Kidney (tissue), 14 donors: ENCODE data around the gene LTO1. TPM values are rescaled to one million over a fixed set of nuclear protein-coding genes. Genes with fewer than 3 reads are reported as not detected.

Source experiments
- DNase-seq, 5 donors: peaks; one replicate each; pipeline ENCODE4 v3.0.0-alpha.2; 2013 to 2020
- FAIRE-seq: peaks from 2 replicates; lab custom pipeline; 2012; peaks lifted over from hg19 to GRCh38; lab: Jason Lieb, UNC
- H3K27ac ChIP-seq, 2 donors: one replicate each; pipeline ENCODE4 v1.7.0; 2013; ENCODE audit warnings: low read depth in 2 of 2, low read length in 2 of 2, inconsistent platforms in 1 of 2
- H3K27me3 ChIP-seq: one replicate; pipeline ENCODE4 v1.7.1; 2013; ENCODE audit warnings: low read length, inconsistent platforms; ENCODE audit not compliant: control insufficient read depth, insufficient read depth
- H3K36me3 ChIP-seq, 3 donors: one replicate each; pipeline versions ENCODE4 v1.7.0 to v1.7.1; 2013; ENCODE audit warnings: low read length in 3 of 3, control low read depth in 1 of 3, inconsistent platforms in 1 of 3; ENCODE audit not compliant: insufficient read depth in 3 of 3, control insufficient read depth in 2 of 3
- H3K4me1 ChIP-seq, 3 donors: one replicate each; pipeline versions ENCODE4 v1.7.0 to v1.7.1; 2013; ENCODE audit warnings: low read length in 3 of 3, inconsistent platforms in 1 of 3, low read depth in 1 of 3; ENCODE audit not compliant: control insufficient read depth in 2 of 3, insufficient read depth in 2 of 3
- H3K4me3 ChIP-seq, 3 donors: one replicate each; pipeline versions ENCODE4 v1.7.0 to v1.8.1; 2013; ENCODE audit warnings: low read length in 3 of 3, control low read depth in 1 of 3, inconsistent platforms in 1 of 3
- H3K9ac ChIP-seq, 3 donors: one replicate each; pipeline versions ENCODE4 v1.7.0 to v1.7.1; 2013; ENCODE audit warnings: low read length in 3 of 3, control low read depth in 1 of 3, inconsistent platforms in 1 of 3
- H3K9me3 ChIP-seq, 3 donors: one replicate each; pipeline versions ENCODE4 v1.7.0 to v1.7.1; 2013; ENCODE audit warnings: low read length in 3 of 3, control low read depth in 1 of 3, inconsistent platforms in 1 of 3; ENCODE audit not compliant: control insufficient read depth in 2 of 3, insufficient read depth in 1 of 3
- CTCF ChIP-seq: IDR thresholded peaks from 3 replicates; pipeline ENCODE4 v1.5.1; 2012; ENCODE audit warnings: mild to moderate bottlenecking, moderate library complexity, borderline replicate concordance; ENCODE audit not compliant: insufficient read depth; ENCODE audit errors: extremely low read depth
- intact Hi-C: fragments of 100-400 bp; cut with DNase I; formaldehyde crosslinking; loops from one replicate; pipeline ENCODE4 v1.11.1; 2022
- polyA plus RNA-seq: library from polyadenylated mRNA; stranded (reverse); fragments of 350-450 nt; fragmentation: Illumina TruSeq; extraction: RNeasy Lipid Tissue Mini Kit (QIAGEN cat#74804); gene quantifications from one replicate; pipeline ENCODE4 v1.2.3, GENCODE V29; 2014; ENCODE audit warnings: low read depth, low replicate concordance; ENCODE audit not compliant: insufficient read depth
- total RNA-seq: library from RNA; stranded (reverse); fragmentation: NEBNext Ultra II Directional; extraction: Animal tissue kit (Norgen Biotek cat#: 25700); gene quantifications from one replicate; pipeline ENCODE4 v1.2.1, GENCODE V29; 2021
- donor health status: control.
- donor health status: control.
- donor health status: control.
- donor health status: control.
- donor health status: control.
- donor health status: DM: yes; HTN: yes; CAD: no.
- donor health status: Normal renal cell carcinoma (clear cell type).

Gene LTO1
- total and polyA plus RNA-seq, 2 donors from 2014 or later = 14.6 to 21.9 TPM

DNA sequence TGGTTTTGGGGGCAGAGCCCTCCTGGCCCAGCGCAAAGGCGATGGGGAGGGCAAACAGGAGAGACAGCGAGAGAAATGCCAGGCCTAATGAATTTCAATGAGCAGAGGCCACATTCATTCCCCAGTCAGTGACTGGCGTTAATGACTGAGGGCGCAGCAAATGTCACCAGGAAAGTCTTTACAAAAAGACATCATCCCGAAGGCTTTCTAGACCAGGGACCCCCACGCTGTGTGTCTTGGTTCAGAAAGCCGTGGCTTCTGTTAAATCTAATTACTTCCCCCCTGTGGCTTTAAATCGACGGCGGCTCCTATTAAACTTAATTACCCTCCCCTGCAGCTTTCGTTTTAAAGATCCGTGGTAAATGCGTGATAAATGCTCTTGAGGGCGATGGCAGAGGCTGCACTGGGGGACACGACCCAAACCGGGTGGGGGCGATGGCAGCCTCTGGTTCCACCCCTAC is 30.2 kb upstream of the LTO1 start:
- Histone ChIP-seq H3K4me1 (peaks cover 0 to 3% (median 0%) of the 10 kb centered on the region in 3 donors), H3K9ac (no peak overlapping the region), H3K4me3 (no peak overlapping the region), H3K27ac (no peak overlapping the region), H3K27me3 (peaks cover 8% of the 10 kb centered on the region), H3K36me3 (no peaks in the 10 kb centered on the region), H3K9me3 (no peaks in the 10 kb centered on the region)
- FAIRE-seq (no peak), DNase-seq (no peak)
- TF ChIP-seq CTCF = no peak
- intact Hi-C loops = no loop called here

DNA sequence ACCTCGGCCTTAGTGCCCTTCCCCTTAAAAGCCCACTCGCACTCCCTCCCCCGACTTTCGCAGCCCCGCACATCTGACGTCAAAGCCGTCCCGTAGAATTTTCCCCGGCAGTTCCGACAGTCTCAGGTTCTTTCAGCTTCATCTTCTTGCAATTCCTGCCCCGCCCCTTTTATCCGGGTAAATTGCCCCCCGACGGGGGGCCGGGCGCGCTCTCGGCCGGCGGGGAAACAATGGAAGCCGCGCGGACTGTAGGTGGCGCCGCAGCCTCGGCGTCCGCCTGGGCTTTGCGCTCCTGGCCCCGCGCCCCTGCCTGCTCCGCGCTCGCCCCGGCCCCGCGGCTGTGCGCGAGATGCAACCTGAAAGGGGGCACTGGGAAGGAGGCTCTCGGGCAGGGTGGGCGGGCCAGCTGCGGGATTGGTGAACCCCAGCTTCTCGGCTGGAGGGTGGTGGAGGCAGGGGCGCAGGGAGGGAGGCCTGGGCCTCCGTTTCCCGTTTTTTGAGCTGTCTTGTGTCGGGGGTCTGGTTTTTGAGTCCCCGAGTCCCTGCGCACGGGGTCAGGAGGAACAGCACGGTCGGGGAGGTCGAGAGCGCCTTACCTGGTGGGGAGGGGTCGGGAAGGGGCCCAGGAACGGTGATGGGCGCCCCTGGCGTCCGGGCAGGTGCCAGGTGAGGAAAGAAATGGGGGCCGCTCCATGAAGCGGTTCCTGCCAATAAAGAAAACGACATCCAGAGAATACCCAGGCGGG is 29.5 kb upstream of the LTO1 start:
- DNase-seq = peak in 3 of 5 donors; percentile 59 to 74 (median 68)
- no peak overlapping the region for H3K9ac ChIP-seq
- TF ChIP-seq CTCF = peak; percentile 29
- intact Hi-C loops = no loop called here
- no peaks in the 10 kb centered on the region for H3K9me3 ChIP-seq
- H3K27ac ChIP-seq = no peak overlapping the region
- no peak overlapping the region for H3K4me3 ChIP-seq
- no peaks in the 10 kb centered on the region for H3K36me3 ChIP-seq
- FAIRE-seq = no peak
- H3K4me1 ChIP-seq = peaks cover 0 to 3% (median 0%) of the 10 kb centered on the region in 3 donors
- H3K27me3 ChIP-seq = peaks cover 8% of the 10 kb centered on the region

GRCh38 chr11:69703768-69704507 is 28.8 kb upstream of the LTO1 start, which contains the start of gene FGF19:
Gene FGF19, minus strand, starts transcription at chr11:69704022. Its CDS starts 146 bp downstream, at chr11:69703876.
- H3K36me3 ChIP-seq = no peaks in the 10 kb centered on the region
- TF ChIP-seq CTCF = no peak
- no peak within 1 kb of the TSS for H3K9ac ChIP-seq
- no peak within 1 kb of the TSS for H3K4me3 ChIP-seq
- intact Hi-C loops = no loop called here
- H3K9me3 ChIP-seq = no peaks in the 10 kb centered on the region
- H3K4me1 ChIP-seq = peaks cover 0 to 3% (median 0%) of the 10 kb centered on the region in 3 donors
- DNase-seq (no peak), FAIRE-seq (no peak)
- H3K27me3 ChIP-seq = peaks cover 8% of the 10 kb centered on the region
- H3K27ac ChIP-seq = no peak within 1 kb of the TSS
